NCI-H2227 (cell line): ENCODE data around the gene PTPRN2.
A peak's percentile ranks its signal among the peaks of the same experiment; 100 is the strongest.
"Not testable (repeated sequence)": the region's sequence is repeated elsewhere in the genome, so short reads cannot be mapped to it uniquely, and the experiment has no call there.

Experiments
- DNase-seq: peaks from one replicate; lab custom pipeline; 2025; ENCODE audit not compliant: unreplicated experiment; lab: John Stamatoyannopoulos, UW

Gene PTPRN2

GRCh38 chr7:158535079-158535478 lies 52.5 kb downstream of the PTPRN2 start:
- DNase-seq = no peak

DNA sequence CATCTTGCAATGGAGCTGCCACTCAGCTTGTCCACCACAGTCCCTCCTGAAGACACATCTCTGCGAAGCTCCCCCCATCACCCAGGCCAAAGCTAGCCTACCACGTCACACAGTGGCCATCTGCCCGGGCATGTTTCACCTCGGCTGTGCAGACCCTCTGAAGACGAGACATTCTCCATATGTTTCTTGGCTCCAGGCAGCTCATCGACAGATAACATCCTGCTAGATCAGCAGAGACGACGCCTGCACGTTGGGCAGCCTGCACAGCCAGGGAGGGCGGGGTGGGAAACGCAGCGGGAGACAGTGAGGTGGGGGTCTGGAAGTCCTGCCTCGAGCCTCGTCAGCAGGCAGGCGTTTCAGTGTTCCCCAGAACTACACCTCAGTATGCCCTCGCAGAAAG lies 53.0 kb downstream of the PTPRN2 start:
- DNase-seq = no peak

- DNase-seq = not testable (repeated sequence)
These were observed 53.5 kb downstream of the PTPRN2 start for GRCh38 chr7:158534134-158534515.

- no peak for DNase-seq
These were observed 54.1 kb downstream of the PTPRN2 start for GRCh38 chr7:158533386-158534133.

DNA sequence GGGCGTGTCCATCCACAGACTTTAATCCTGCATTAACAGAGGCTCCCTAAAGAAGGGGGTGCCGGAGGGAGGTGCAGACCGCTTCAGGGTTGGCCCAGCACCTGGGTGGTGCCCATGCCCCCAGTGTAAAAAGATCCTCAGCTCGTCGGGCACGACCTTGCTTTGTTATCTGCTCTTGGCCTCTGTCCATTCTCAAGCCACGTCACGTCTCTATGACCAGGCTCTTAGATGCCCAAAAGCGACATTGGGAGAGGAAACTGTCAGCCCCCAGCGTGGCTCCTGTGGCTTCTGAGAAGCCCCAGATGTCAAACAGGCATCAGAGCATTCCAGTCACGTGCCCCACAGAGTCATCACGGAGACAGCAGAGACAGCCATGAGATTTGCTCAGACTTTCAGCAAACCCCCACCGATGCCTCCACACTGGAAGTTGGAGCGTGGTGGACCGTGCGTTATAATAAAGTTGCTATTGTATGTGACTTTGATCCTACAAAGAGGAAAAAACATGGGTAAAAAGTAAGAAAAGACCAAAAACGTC lies 55.5 kb downstream of the PTPRN2 start:
- DNase-seq = no peak

DNA sequence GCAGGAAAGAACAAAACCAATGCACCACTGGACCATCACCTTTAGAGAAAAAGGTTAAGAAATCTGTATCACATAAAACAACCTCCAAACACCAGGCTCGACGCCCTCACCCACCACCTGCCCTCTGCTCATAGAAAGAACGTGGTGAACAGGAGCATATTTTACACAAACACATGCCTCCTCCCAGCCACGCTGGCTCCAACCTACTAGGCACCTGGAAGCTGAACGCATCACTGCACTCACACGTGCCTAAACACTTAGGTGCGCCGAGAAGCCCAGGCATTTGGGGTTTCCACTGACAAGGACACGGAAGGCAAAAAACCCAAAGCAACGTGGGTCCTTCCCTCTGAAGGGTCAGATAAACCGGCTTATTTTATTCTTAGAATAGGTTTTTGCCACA lies 56.0 kb downstream of the PTPRN2 start:
- DNase-seq = no peak

GRCh38 chr7:158530800-158531609 lies 56.6 kb downstream of the PTPRN2 start:
- no peak for DNase-seq

GRCh38 chr7:158529181-158530096 lies 58.2 kb downstream of the PTPRN2 start:
- no peak for DNase-seq

- no peak for DNase-seq
These were observed 59.6 kb downstream of the PTPRN2 start for GRCh38 chr7:158527915-158528502.

DNA sequence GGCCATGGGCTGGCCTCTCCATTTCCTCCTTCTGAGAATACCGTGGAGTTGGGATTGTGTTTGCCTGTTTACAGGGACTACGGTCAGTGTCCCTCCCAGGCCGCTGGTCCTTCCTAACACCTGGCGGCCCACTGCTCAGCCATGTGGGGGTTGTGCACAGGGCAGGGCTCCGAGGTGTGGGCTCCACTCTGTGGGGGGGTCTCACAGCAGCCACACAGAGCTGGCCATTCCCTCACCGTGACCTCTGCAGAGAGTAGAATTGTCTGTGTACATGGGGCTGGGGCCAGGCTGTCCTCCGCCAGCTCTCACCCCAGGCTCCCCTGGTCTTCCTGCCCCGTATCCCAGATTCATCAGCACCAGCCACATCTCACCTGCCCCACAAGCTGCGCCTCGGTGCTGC lies 60.1 kb downstream of the PTPRN2 start:
- no peak for DNase-seq

GRCh38 chr7:158527038-158527437 lies 60.6 kb downstream of the PTPRN2 start:
- DNase-seq = no peak

GRCh38 chr7:158526531-158526930 lies 61.1 kb downstream of the PTPRN2 start:
- DNase-seq = no peak

GRCh38 chr7:158525648-158526484 lies 61.8 kb downstream of the PTPRN2 start:
- no peak for DNase-seq

- DNase-seq = no peak
These were observed 62.6 kb downstream of the PTPRN2 start for GRCh38 chr7:158524749-158525635.

DNA sequence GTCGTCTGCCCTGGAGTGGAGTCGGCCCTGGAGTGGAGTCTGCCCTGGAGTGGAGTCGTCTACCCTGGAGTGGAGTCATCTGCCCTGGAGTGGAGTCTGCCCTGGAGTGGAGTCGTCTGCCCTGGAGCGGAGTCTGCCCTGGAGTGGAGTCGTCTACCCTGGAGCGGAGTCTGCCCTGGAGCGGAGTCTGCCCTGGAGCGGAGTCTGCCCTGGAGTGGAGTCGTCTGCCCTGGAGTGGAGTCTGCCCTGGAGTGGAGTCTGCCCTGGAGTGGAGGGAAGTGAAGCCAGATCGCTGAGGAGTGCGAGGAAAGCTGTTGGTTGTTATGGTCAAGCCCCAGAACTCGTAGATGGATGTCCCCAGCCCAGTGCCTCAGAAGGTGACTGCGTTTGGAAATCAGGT lies 63.3 kb downstream of the PTPRN2 start:
- peak; percentile 8 for DNase-seq

DNA sequence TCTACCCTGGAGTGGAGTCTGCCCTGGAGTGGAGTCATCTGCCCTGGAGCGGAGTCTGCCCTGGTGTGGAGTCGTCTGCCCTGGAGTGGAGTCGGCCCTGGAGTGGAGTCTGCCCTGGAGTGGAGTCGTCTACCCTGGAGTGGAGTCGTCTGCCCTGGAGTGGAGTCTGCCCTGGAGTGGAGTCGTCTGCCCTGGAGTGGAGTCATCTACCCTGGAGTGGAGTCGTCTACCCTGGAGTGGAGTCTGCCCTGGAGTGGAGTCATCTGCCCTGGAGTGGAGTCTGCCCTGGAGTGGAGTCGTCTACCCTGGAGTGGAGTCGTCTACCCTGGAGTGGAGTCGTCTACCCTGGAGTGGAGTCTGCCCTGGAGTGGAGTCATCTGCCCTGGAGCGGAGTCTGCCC lies 63.7 kb downstream of the PTPRN2 start:
- not testable (repeated sequence) for DNase-seq

DNA sequence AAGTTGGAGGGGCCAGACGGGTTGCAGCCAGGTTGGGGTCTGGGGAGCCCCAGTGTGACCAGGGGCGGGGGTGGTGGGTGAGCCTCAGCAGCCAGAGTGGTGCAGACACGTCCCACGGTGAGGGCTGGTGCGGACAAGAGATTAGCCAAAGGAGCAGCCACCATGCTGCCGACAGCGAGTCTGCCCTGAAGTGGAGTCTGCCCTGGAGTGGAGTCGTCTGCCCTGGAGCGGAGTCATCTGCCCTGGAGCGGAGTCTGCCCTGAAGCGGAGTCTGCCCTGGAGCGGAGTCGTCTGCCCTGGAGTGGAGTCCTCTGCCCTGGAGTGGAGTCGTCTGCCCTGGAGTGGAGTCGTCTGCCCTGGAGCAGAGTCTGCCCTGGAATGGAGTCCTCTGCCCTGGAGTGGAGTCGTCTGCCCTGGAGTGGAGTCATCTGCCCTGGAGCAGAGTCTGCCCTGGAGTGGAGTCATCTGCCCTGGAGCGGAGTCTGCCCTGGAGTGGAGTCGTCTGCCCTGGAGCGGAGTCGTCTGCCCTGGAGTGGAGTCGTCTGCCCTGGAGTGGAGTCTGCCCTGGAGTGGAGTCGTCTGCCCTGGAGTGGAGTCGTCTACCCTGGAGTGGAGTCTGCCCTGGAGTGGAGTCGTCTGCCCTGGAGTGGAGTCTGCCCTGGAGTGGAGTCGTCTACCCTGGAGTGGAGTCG lies 64.3 kb downstream of the PTPRN2 start:
- DNase-seq = not testable (repeated sequence)

DNA sequence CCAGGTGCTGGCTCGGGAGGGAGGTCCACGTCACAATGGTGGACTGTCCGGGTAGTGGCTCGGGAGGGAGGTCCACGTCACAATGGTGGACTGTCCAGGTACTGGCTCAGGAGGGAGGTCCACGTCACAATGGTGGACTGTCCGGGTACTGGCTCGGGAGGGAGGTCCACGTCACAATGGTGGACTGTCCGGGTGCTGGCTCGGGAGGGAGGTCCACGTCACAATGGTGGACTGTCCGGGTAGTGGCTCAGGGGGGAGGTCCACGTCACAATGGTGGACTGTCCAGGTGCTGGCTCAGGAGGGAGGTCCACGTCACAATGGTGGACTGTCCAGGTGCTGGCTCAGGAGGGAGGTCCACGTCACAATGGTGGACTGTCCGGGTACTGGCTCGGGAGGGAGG lies 65.8 kb downstream of the PTPRN2 start:
- not testable (repeated sequence) for DNase-seq
